HL-60/S4 treated with phorbol 12-myristate 13-acetate at 8.2 ng/mL for 4 days and 3 days (cell line): ENCODE results near the gene FAM53B.
"Not testable (repeated sequence)": the region's sequence is repeated elsewhere in the genome, so short reads cannot be mapped to it uniquely, and the experiment has no call there.

Experiments used
- in situ Hi-C: fragments of 300-500 bp; cut with MboI; formaldehyde crosslinking; loops from 2 replicates; pipeline ENCODE4 v1.15.0; 2022; ENCODE audit warnings: low sequenced_read_pairs

The FAM53B gene, protein sequence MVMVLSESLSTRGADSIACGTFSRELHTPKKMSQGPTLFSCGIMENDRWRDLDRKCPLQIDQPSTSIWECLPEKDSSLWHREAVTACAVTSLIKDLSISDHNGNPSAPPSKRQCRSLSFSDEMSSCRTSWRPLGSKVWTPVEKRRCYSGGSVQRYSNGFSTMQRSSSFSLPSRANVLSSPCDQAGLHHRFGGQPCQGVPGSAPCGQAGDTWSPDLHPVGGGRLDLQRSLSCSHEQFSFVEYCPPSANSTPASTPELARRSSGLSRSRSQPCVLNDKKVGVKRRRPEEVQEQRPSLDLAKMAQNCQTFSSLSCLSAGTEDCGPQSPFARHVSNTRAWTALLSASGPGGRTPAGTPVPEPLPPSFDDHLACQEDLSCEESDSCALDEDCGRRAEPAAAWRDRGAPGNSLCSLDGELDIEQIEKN

DNA sequence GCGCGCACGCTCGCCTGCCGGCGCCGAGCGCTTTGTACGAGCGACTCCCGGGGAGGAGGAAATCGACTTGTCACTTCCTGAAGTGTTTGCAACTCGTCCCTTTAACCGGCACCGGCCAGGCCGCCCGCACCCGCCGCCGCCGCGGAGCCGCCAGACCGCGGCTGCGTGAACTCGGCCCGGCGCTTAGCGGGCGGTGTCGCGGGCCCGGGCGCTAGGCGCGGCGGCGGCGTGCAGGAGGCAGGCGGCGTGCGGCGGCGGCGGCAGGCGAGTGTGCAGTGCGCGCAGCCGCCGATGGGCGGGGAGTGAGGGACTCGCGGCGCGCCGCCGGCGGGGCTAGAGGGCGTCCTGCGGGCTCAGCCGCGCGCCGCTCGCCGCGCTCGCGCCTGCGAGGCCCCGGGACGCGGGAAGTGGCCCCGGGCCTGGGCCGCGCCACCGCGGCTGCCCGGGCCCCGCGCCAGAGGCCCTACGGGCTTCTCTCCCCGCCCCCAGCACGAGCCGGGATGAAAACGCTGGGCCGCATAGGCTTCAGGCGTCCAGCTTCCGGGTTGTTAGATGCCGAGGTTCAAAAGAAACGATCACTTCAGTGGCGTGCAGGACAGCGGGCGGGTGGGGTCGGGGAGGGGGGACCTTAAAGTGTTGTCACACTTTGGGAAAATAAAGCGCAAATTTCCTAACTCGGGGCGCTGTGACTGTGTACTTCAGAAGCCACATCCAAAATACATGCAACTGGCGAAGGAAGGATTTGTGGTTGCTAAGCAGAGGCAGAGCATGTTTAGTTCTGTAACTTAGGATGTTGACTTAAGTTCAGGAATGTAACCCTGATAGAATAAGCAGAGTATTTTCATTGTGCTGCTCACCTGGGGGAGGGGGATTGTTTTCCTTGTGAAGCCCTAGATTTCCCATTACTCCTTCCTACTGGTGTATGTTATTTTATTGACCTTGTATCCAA is at the start of gene FAM53B:
TSS of gene FAM53B (minus strand) at position 277 of the 949 bp plus-strand sequence. CDS start 37,665 bp downstream, outside the sequence.
- in situ Hi-C loops: no loop called here

GRCh38 chr10:124792998-124793352 is 48.8 kb upstream of the FAM53B start:
- in situ Hi-C loops: no loop called here

GRCh38 chr10:124791547-124792348 is 47.6 kb upstream of the FAM53B start, which contains the start of gene EEF1AKMT2:
Gene EEF1AKMT2 (minus strand): TSS chr10:124791887. CDS start chr10:124791833, 54 bp downstream.
- in situ Hi-C loops: no loop called here

DNA sequence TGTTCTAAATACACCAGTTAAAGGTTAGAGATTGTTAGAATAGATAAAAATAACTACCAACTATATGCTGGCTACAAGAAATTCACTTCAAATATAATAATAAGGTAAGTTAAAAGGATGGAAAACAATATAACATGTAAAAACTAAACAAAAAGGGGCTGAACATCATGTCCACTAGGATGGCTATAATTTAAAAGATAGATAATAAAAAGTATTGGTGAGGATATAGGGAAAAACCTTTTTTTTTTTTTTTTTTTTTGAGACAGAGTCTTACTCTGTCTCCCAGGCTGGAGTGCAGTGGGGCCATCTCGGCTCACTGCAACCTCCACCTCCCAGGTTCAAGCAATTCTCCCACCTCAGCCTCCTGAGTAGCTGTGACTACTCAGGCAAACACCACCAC is 38.7 kb upstream of the FAM53B start:
- in situ Hi-C loops: not testable (repeated sequence)

DNA sequence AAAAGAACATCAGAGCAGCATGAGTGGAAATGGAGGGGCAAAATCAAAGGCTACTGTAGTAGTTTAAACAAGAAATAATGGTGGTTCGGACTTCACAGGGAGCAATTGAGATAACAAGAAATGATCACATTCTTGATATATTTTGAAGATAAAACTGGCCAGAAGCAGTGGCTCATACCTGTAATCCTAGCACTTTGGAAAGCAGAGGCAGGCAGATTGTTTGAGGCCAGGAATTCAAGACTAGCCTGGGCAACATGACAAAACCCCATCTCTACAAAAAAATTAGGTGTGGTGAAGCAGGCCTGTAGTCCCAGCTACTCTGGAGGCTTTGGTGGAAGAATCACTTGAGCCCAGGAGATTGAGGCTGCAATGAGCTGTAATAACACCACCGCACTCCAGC is 24.6 kb upstream of the FAM53B start:
- in situ Hi-C loops: no loop called here

- in situ Hi-C loops: no loop called here
Observed at GRCh38 chr10:124765256-124765655, 21.1 kb upstream of the FAM53B start.

- in situ Hi-C loops: no loop called here
Observed at GRCh38 chr10:124763267-124763666, 19.1 kb upstream of the FAM53B start.

- in situ Hi-C loops: no loop called here
Observed at GRCh38 chr10:124762281-124762680, 18.1 kb upstream of the FAM53B start.

GRCh38 chr10:124756156-124756903 is 12.2 kb upstream of the FAM53B start:
- in situ Hi-C loops: loop anchor here (10.0 kb wide), 1 partner anchor 222 kb away; no protein-coding TSS in a partner anchor

- in situ Hi-C loops: loop anchor here (10.0 kb wide), 1 partner anchor 221 kb away; no protein-coding TSS in a partner anchor
Observed at GRCh38 chr10:124755581-124755980, 11.4 kb upstream of the FAM53B start.

DNA sequence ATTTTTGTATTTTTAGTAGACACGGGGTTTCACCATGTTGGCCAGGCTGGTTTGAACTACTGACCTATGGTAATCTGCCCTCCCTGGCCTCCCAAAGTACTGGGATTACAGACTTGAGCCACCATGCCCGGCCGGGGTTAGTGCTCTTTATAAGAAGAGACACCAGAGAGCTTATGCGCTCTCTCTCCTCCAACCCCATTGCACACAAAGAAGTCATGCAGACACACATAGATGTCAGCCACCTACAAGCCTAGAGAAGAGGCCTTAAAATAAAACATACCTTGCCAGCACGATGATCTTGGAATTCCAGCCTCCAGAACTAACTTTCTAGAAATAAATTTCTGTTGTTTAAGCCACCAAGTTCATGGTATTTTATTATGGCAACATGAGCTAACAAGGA is 10.0 kb upstream of the FAM53B start:
- in situ Hi-C loops: loop anchor here (10.0 kb wide), 1 partner anchor 219 kb away; no protein-coding TSS in a partner anchor

- in situ Hi-C loops: no loop called here
Observed at GRCh38 chr10:124748953-124749645, 4.9 kb upstream of the FAM53B start.

DNA sequence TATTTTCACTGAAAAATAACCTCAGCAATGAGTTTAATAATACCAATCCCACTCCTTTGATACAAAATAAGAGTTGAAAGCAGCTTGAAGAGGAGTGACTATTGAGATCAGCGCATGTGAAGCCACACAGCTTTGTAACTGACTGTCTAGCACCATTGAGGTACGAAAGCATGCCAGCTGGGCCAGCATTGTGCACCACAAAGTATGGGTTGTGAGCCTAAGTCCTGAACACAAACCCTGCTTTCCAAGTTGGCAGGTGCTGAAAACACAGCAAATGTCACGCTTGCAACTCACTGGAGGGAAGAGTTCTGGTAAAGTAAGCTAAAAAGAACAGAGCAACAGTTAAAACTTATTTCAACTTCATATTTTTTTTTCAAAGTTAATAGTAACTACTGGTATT is 4.0 kb upstream of the FAM53B start:
- in situ Hi-C loops: no loop called here

GRCh38 chr10:124747745-124748144 is 3.6 kb upstream of the FAM53B start:
- in situ Hi-C loops: no loop called here

DNA sequence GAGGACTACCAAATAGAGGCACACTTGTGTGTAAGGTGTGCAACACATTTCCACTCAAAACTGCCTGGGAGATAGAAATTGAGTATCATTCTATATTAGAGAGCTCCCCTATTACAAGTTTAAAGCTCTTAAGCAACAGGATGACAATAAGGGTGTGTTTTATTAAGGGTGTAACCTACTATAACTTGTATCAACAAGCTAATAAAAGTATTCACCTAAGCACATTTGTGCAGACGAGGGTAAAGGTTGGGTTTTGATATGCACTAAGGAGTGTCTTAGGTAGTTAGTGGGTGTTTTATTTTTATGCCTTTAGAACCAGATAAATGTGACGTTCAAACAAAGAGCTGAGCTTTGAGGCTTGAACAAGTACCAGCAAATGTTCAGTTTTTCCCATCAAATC is 2.8 kb upstream of the FAM53B start:
- in situ Hi-C loops: no loop called here

DNA sequence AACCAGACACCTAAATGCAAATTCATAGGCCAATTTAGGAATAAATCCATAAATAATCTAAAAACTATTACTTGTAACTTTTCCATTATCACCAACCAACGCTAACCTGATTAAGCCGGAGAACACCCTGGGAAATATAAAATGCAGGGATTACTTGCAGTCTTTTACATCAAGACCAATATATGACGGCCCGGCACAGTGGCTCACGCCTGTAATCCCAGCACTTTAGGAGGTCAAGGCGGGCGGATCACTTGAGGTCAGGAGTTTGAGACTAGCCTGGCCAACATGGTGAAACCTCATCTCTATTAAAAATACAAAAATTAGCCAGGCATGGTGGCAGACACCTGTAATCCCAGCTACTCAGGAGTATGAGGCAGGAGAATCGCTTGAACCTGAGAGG is 2.3 kb upstream of the FAM53B start:
- in situ Hi-C loops: not testable (repeated sequence)

DNA sequence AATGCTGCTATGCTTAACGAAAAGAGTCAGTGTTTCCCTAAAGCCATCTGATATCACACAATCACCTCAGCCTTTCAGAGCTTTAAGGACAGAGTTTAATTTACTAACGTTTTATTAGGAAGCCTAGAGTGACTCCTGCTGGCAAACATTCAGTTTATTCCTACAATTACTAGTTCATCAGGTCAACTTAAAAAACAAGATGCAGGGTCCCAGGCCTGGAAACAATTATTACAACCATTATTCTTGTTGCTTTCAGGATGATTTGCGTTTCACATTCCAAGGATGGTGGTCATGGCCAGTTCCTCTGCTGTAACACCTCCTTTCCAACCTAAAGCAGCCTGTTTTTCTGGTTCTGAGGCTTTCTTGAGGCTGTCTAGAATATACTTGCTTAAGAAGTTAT is 1.5 kb upstream of the FAM53B start:
- in situ Hi-C loops: no loop called here

- in situ Hi-C loops: no loop called here
Observed at GRCh38 chr10:124745252-124745651, 1.1 kb upstream of the FAM53B start.
